ENCODE results near the gene HS3ST4. TPM values are rescaled to one million over a fixed set of nuclear protein-coding genes. Genes with fewer than 3 reads are reported as not detected.

Gene HS3ST4
- polyA plus RNA-seq, 1 donor (not counting 4 experiments of a cell fraction or from before 2014, with no cell fraction given), result not detected

GRCh38 chr16:25730396-25730795 is 38.6 kb downstream of the HS3ST4 start:
- no peaks in the 10 kb centered on the region for H3K9me1 ChIP-seq (ENCODE audit: control insufficient read depth, extremely low read depth, insufficient read depth, low read length)
- H3K4me2 ChIP-seq (ENCODE audit: control insufficient read depth, extremely low read depth, insufficient read depth, low read depth, low read length), result no peak overlapping the region
- H3K4me1 ChIP-seq (ENCODE audit: control insufficient read depth, extremely low read depth, insufficient read depth, low read length), result no peaks in the 10 kb centered on the region
- DNase-seq (ENCODE audit: low read depth, low spot score) (no peak), FAIRE-seq (no peak)
- TF ChIP-seq EZH2 (IDR thresholded peaks at IDR 0.05; ENCODE audit: low read length) (no peak), CTCF (optimal IDR thresholded peaks at IDR 0.05 in 1 of 3, IDR thresholded peaks at IDR 0.05 in 1 of 3, conservative IDR thresholded peaks at IDR 0.05 in 1 of 3; ENCODE audit: extremely low read depth in 1 of 3, insufficient read depth in 2 of 3, low read length in 3 of 3) (no peak)
- H3K36me3 ChIP-seq (ENCODE audit: control insufficient read depth in 2 of 2, extremely low read depth in 1 of 2, insufficient read depth in 2 of 2, low read length in 2 of 2), result no peaks in the 10 kb centered on the region
- no peak overlapping the region for H3K4me3 ChIP-seq (ENCODE audit: control insufficient read depth in 2 of 3, extremely low read depth in 1 of 3, insufficient read depth in 2 of 3, low read depth in 1 of 3, low read length in 3 of 3)
- H3K79me2 ChIP-seq (ENCODE audit: control insufficient read depth, insufficient read depth, low read length), result no peaks in the 10 kb centered on the region
- no peak overlapping the region for H3K9ac ChIP-seq (ENCODE audit: control insufficient read depth, extremely low read depth, insufficient read depth, low read length)
- no peaks in the 10 kb centered on the region for H3K27me3 ChIP-seq (ENCODE audit: control insufficient read depth, extremely low read depth, insufficient read depth, low read length)
- no peaks in the 10 kb centered on the region for H4K20me1 ChIP-seq (ENCODE audit: control insufficient read depth, extremely low read depth, insufficient read depth, low read length)
- dilution Hi-C loops (cut with MboI; ENCODE audit: extremely low pct_ligation_motif_present, low sequenced_read_pairs), result no loop called here
- H2AFZ ChIP-seq (ENCODE audit: control insufficient read depth, low read length), result no peak overlapping the region
- H3K27ac ChIP-seq (ENCODE audit: control insufficient read depth, insufficient read depth, low read length), result no peak overlapping the region
- peaks cover 4% of the 10 kb centered on the region for H3K9me3 ChIP-seq (ENCODE audit: control insufficient read depth, low read depth, low read length)

- dilution Hi-C loops (cut with MboI; ENCODE audit: extremely low pct_ligation_motif_present, low sequenced_read_pairs), result no loop called here
- Histone ChIP-seq H3K9me3 (ENCODE audit: control insufficient read depth, low read depth, low read length) (peaks cover 4% of the 10 kb centered on the region), H3K9me1 (ENCODE audit: control insufficient read depth, extremely low read depth, insufficient read depth, low read length) (no peaks in the 10 kb centered on the region), H3K79me2 (ENCODE audit: control insufficient read depth, insufficient read depth, low read length) (no peaks in the 10 kb centered on the region), H4K20me1 (ENCODE audit: control insufficient read depth, extremely low read depth, insufficient read depth, low read length) (no peaks in the 10 kb centered on the region), H3K36me3 (ENCODE audit: control insufficient read depth in 2 of 2, extremely low read depth in 1 of 2, insufficient read depth in 2 of 2, low read length in 2 of 2) (no peaks in the 10 kb centered on the region), H2AFZ (ENCODE audit: control insufficient read depth, low read length) (no peak overlapping the region), H3K4me3 (ENCODE audit: control insufficient read depth in 2 of 3, extremely low read depth in 1 of 3, insufficient read depth in 2 of 3, low read depth in 1 of 3, low read length in 3 of 3) (no peak overlapping the region), H3K9ac (ENCODE audit: control insufficient read depth, extremely low read depth, insufficient read depth, low read length) (no peak overlapping the region), H3K27me3 (ENCODE audit: control insufficient read depth, extremely low read depth, insufficient read depth, low read length) (no peaks in the 10 kb centered on the region), H3K27ac (ENCODE audit: control insufficient read depth, insufficient read depth, low read length) (no peak overlapping the region), H3K4me1 (ENCODE audit: control insufficient read depth, extremely low read depth, insufficient read depth, low read length) (no peaks in the 10 kb centered on the region), H3K4me2 (ENCODE audit: control insufficient read depth, extremely low read depth, insufficient read depth, low read depth, low read length) (no peak overlapping the region)
- TF ChIP-seq EZH2 (IDR thresholded peaks at IDR 0.05; ENCODE audit: low read length) (no peak), CTCF (optimal IDR thresholded peaks at IDR 0.05 in 1 of 3, IDR thresholded peaks at IDR 0.05 in 1 of 3, conservative IDR thresholded peaks at IDR 0.05 in 1 of 3; ENCODE audit: extremely low read depth in 1 of 3, insufficient read depth in 2 of 3, low read length in 3 of 3) (no peak)
- FAIRE-seq (no peak), DNase-seq (ENCODE audit: low read depth, low spot score) (no peak)
These were observed 42.9 kb downstream of the HS3ST4 start for GRCh38 chr16:25734430-25735385.
